ENCODE data around the gene TMEM178B.

TMEM178B gene

DNA sequence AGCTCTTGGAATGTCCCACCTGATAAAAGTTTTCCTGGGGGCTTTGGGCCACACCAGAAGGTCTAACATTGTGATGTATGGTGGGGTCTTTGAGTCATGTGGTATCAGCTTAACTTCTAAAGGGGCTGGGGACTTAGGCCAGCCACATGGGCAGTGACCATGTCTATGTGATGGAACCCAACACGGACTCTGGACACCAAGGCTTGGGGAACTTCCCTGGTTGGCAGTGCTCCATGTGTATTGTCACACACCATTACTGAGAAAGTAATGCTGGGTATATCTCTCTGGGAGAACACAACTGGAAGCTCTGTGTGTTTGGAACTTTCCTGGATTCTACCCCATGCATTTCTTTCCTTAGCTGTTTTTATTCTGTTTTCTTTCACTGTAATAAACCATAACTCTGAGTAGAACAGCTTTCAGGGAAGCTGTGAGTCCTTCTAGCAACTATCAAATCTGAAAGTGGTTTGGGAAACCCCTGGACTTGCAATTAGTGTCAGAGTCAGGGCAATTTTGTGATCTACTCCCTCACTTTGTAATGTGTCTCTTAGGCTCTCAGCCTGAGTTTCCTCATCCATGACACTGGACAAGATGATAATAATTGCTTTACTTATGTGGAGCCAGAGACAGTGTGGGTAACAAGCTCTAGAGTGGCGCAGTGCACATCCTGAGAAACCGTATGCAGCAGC lies 448.9 kb downstream of the TMEM178B start:
- H3K4me1 ChIP-seq (ENCODE audit: control insufficient read depth, insufficient read depth, low read length): no peaks in the 10 kb centered on the region
- DNase-seq (ENCODE audit: low read depth): no peak
- peaks cover 3% of the 10 kb centered on the region for H3K27me3 ChIP-seq (replicated peaks; ENCODE audit: control insufficient read depth, insufficient read depth, low read length)
- no peaks in the 10 kb centered on the region for H3K36me3 ChIP-seq (ENCODE audit: control insufficient read depth, insufficient read depth, low read length, severe bottlenecking)
- H3K4me3 ChIP-seq (ENCODE audit: low read length): no peak overlapping the region
- peaks cover 5% of the 10 kb centered on the region for H3K9me3 ChIP-seq (ENCODE audit: control insufficient read depth, low read length)
- H3K9ac ChIP-seq (ENCODE audit: low read length): no peak overlapping the region

DNA sequence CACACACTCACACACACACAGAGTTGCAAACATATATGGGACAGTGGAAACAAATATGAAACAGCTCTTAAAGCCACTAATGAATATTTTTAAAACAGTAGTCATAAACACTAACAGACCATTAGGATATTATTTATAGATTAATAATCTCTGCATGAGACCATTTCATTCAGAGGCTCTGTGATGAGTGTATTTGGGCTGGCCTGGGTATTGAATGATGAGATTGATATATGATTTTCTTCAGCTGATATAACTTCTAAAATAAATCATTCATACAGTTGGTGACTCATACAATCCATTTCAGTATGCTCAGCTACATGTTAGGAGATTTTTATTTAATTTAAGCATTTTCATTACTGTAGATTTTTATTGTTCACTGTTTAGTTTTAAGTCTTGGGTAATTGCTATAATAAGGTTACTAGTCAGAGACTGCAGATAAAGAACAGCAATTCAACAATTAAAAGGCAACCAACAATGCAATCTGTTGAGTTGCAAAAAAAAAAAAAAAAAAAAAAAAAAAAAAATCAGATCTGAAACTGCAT lies 452.2 kb downstream of the TMEM178B start:
- Histone ChIP-seq H3K27me3 (replicated peaks; ENCODE audit: control insufficient read depth, insufficient read depth, low read length) (peaks cover 16% of the 10 kb centered on the region), H3K36me3 (ENCODE audit: control insufficient read depth, insufficient read depth, low read length, severe bottlenecking) (no peaks in the 10 kb centered on the region), H3K9me3 (ENCODE audit: control insufficient read depth, low read length) (no peaks in the 10 kb centered on the region), H3K9ac (ENCODE audit: low read length) (no peak overlapping the region), H3K4me1 (ENCODE audit: control insufficient read depth, insufficient read depth, low read length) (no peaks in the 10 kb centered on the region), H3K4me3 (ENCODE audit: low read length) (no peak overlapping the region)
- DNase-seq (ENCODE audit: low read depth): no peak

DNA sequence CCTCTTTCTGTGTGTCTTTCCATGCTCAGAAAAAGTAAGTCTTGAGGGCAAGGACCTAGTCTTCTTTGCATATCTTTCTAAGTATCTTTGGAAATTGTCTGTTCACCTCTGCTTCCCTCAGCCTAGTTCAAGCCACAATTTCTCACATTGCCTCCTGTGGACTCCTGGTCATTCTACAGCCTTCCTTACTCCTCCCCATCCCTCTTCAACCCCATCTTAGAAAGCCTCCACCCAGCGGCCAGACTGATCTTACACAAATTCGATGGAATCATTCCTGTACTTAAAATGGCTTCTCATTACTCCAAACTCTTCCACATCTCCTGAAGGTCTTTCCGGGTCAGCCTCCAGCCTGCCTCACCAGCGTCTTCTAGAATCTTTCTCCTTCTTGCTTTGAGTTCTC lies 453.2 kb downstream of the TMEM178B start:
- no peak for DNase-seq (ENCODE audit: low read depth)
- Histone ChIP-seq H3K36me3 (ENCODE audit: control insufficient read depth, insufficient read depth, low read length, severe bottlenecking) (no peaks in the 10 kb centered on the region), H3K9ac (ENCODE audit: low read length) (no peak overlapping the region)

DNA sequence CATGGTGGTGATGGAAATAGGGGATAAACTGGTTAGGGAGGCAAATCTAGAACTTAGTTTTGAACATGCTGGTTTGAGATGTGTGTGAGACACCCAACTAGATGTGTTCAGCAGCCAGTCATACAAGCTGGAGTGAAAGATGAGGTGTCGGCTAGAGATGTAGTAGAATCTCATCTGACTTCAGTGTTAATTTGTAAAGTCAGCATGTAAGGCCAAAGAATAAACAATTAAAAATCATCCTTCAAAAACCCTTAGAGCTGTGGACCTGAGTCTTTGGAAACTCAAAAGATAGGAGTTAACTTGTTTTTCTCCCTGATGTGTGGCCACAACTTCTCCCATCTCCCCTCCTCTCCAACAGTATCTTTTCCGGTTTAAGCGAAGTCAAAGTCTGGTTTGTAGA lies 454.5 kb downstream of the TMEM178B start:
- Histone ChIP-seq H3K9me3 (ENCODE audit: control insufficient read depth, low read length) (no peaks in the 10 kb centered on the region), H3K4me3 (ENCODE audit: low read length) (no peak overlapping the region), H3K27me3 (replicated peaks; ENCODE audit: control insufficient read depth, insufficient read depth, low read length) (peaks cover 16% of the 10 kb centered on the region), H3K9ac (ENCODE audit: low read length) (no peak overlapping the region), H3K36me3 (ENCODE audit: control insufficient read depth, insufficient read depth, low read length, severe bottlenecking) (no peaks in the 10 kb centered on the region), H3K4me1 (ENCODE audit: control insufficient read depth, insufficient read depth, low read length) (no peaks in the 10 kb centered on the region)
- DNase-seq (ENCODE audit: low read depth): no peak

More for the DNA sequence above, 453.2 kb downstream of the TMEM178B start:
- H3K27me3 ChIP-seq (replicated peaks; ENCODE audit: control insufficient read depth, insufficient read depth, low read length): peaks cover 16% of the 10 kb centered on the region
- H3K4me3 ChIP-seq (ENCODE audit: low read length): no peak overlapping the region
- no peaks in the 10 kb centered on the region for H3K9me3 ChIP-seq (ENCODE audit: control insufficient read depth, low read length)
- H3K4me1 ChIP-seq (ENCODE audit: control insufficient read depth, insufficient read depth, low read length): no peaks in the 10 kb centered on the region
